Measurements from ENCODE around the gene SPINK1.
"Not testable (repeated sequence)": the region's sequence is repeated elsewhere in the genome, so short reads cannot be mapped to it uniquely, and the experiment has no call there.

The SPINK1 gene

GRCh38 chr5:147874910-147875367 lies 43.5 kb upstream of the SPINK1 start:
- ChIA-PET POLR2A (no interaction called here), CTCF (no interaction called here)
- TF ChIP-seq CTCF (IDR thresholded peaks at IDR 0.05; ENCODE audit: insufficient read depth, low read length, missing control alignments), result no peak
- H3K4me3 ChIP-seq (ENCODE audit: low read depth, low read length), result no peak overlapping the region
- DNase-seq (ENCODE audit: low read depth, low spot score), result no peak

- POLR2A ChIA-PET; H3K4me3 ChIP-seq (ENCODE audit: low read depth, low read length); DNase-seq (ENCODE audit: low read depth, low spot score); CTCF ChIA-PET: not testable (repeated sequence)
Measured at GRCh38 chr5:147874118-147874875, 42.8 kb upstream of the SPINK1 start.

GRCh38 chr5:147872744-147873435 lies 41.4 kb upstream of the SPINK1 start:
- DNase-seq (ENCODE audit: low read depth, low spot score); H3K4me3 ChIP-seq (ENCODE audit: low read depth, low read length); POLR2A ChIA-PET; CTCF ChIA-PET: not testable (repeated sequence)

- DNase-seq (ENCODE audit: low read depth, low spot score); POLR2A ChIA-PET; H3K4me3 ChIP-seq (ENCODE audit: low read depth, low read length); CTCF ChIA-PET: not testable (repeated sequence)
Measured at GRCh38 chr5:147871980-147872549, 40.6 kb upstream of the SPINK1 start.

GRCh38 chr5:147869892-147870291 lies 38.4 kb upstream of the SPINK1 start:
- DNase-seq (ENCODE audit: low read depth, low spot score); POLR2A ChIA-PET; CTCF ChIA-PET; H3K4me3 ChIP-seq (ENCODE audit: low read depth, low read length): not testable (repeated sequence)

- DNase-seq (ENCODE audit: low read depth, low spot score), result no peak
- POLR2A ChIA-PET, result no interaction called here
- no peak for TF ChIP-seq CTCF (IDR thresholded peaks at IDR 0.05; ENCODE audit: insufficient read depth, low read length, missing control alignments)
- CTCF ChIA-PET, result interaction anchor here (1.2 kb wide), 1 partner anchor 11 kb away, joined by 6 read pairs; no protein-coding TSS in a partner anchor
- H3K4me3 ChIP-seq (ENCODE audit: low read depth, low read length), result no peak overlapping the region
Measured at GRCh38 chr5:147869112-147869511, 37.6 kb upstream of the SPINK1 start.

- TF ChIP-seq CTCF (IDR thresholded peaks at IDR 0.05; ENCODE audit: insufficient read depth, low read length, missing control alignments), result no peak
- no peak overlapping the region for H3K4me3 ChIP-seq (ENCODE audit: low read depth, low read length)
- ChIA-PET CTCF (no interaction called here), POLR2A (no interaction called here)
- no peak for DNase-seq (ENCODE audit: low read depth, low spot score)
Measured at GRCh38 chr5:147863454-147864158, 32.1 kb upstream of the SPINK1 start.

GRCh38 chr5:147860641-147861025 lies 29.2 kb upstream of the SPINK1 start:
- H3K4me3 ChIP-seq (ENCODE audit: low read depth, low read length), result no peak overlapping the region
- POLR2A ChIA-PET, result no interaction called here
- CTCF ChIA-PET, result interaction anchor here (1.5 kb wide), 1 partner anchor 7 kb away, joined by 3 read pairs; no protein-coding TSS in a partner anchor
- no peak for TF ChIP-seq CTCF (IDR thresholded peaks at IDR 0.05; ENCODE audit: insufficient read depth, low read length, missing control alignments)
- no peak for DNase-seq (ENCODE audit: low read depth, low spot score)

Data from AG04449 (cell line).